Suprapubic skin (tissue), 4 donors: ENCODE data around the gene IGLL5. TPM values are rescaled to one million over a fixed set of nuclear protein-coding genes. Genes with fewer than 3 reads are reported as not detected.

Source experiments
- DNase-seq, 2 donors: peaks; one replicate each; pipeline ENCODE4 v3.0.0-alpha.2; 2019; ENCODE audit warnings: low spot score in 2 of 2
- H3K27ac ChIP-seq: fragments of 200-600 bp; sonication (generic); one replicate; pipeline ENCODE4 v1.5.1; 2019
- H3K27me3 ChIP-seq: fragments of 200-600 bp; sonication (generic); one replicate; pipeline ENCODE4 v1.5.1; 2019
- H3K36me3 ChIP-seq: fragments of 200-600 bp; sonication (generic); one replicate; pipeline ENCODE4 v1.5.1; 2019
- H3K4me1 ChIP-seq: fragments of 200-600 bp; sonication (generic); one replicate; pipeline ENCODE4 v1.5.1; 2019
- H3K4me3 ChIP-seq: fragments of 200-600 bp; sonication (generic); one replicate; pipeline ENCODE4 v1.5.1; 2019; ENCODE audit warnings: mild to moderate bottlenecking
- H3K9me3 ChIP-seq: fragments of 200-600 bp; sonication (generic); one replicate; pipeline ENCODE4 v1.5.1; 2019
- EP300 ChIP-seq: sonication (generic); formaldehyde crosslinking; IDR thresholded peaks from one replicate; pipeline ENCODE4 v1.6.1; 2017; ENCODE audit warnings: antibody characterized with exemption
- POLR2A ChIP-seq, 2 donors: fragments of 450-650 bp; IDR thresholded peaks; one replicate each; pipeline ENCODE4 v1.6.1; 2017; ENCODE audit warnings: antibody characterized with exemption in 2 of 2, mild to moderate bottlenecking in 2 of 2, moderate library complexity in 2 of 2
- POLR2AphosphoS5 ChIP-seq, 3 donors: sonication (generic); formaldehyde crosslinking; IDR thresholded peaks; one replicate each; pipeline ENCODE4 v1.6.1; 2017; ENCODE audit warnings: antibody characterized with exemption in 3 of 3
- WGBS: methylation state at CpG from one replicate; pipeline ENCODE4 v1.1.5; 2018; 5-methylcytosine and 5-hydroxymethylcytosine counted together
- total RNA-seq, 4 donors: library from RNA; depleted of rRNA; stranded (reverse); fragments of >200 nt; gene quantifications; one replicate each; pipeline ENCODE4 v1.1.0, GENCODE V29; 2016
- TF ChIP-seq, protein P1 (sequence below), 2 donors: fragments of 200-600 bp in 1 of 2; fragments of 450-650 bp in 1 of 2; sonication (generic) in 1 of 2; IDR thresholded peaks; one replicate each; pipeline ENCODE4 v1.5.1; 2016 to 2019; ENCODE audit warnings: antibody characterized with exemption in 2 of 2, mild to moderate bottlenecking in 1 of 2, moderate library complexity in 1 of 2

Gene IGLL5
- total RNA-seq, 4 donors from 2014 or later = not detected

DNA sequence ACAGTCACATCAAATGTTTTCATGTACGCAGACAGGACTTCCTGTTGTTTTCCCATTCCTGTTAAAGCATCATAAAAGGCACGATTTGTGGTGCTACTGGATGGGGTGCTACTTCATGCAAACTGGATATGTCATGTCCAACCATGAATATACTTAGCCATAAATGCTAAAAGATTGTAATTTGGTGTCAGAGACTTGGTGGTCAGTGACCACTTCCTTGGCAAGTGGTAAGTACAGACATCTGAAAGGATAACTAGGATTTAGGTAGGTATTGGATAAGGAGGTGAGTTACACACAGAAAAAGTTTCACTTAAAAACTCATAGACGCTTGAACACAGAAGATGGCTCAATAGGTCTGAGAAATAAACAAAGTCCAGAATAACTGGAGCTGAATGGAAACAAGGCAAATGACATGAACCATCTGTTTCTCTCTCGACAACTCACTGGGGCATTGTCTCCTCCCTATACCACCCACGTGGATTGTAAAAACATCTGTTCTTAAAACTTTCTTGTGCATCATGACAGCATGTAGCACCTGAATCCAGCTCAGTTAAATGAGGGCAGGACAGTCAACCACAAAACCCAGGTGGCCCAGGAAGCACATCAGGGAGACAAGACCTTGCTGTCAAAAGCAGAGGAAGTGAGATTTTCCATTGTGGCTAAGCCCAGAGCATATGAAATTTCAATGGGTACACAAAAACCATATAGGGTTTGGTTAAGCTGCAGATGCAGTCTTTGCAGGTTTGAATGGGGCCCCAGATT, 22.1 kb upstream of the IGLL5 start:
- H3K27ac ChIP-seq = no peak overlapping the region
- no peak for TF ChIP-seq POLR2A (IDR thresholded peaks at IDR 0.05)
- TF ChIP-seq POLR2AphosphoS5 (IDR thresholded peaks at IDR 0.05) = no peak
- TF ChIP-seq, protein P1, sequence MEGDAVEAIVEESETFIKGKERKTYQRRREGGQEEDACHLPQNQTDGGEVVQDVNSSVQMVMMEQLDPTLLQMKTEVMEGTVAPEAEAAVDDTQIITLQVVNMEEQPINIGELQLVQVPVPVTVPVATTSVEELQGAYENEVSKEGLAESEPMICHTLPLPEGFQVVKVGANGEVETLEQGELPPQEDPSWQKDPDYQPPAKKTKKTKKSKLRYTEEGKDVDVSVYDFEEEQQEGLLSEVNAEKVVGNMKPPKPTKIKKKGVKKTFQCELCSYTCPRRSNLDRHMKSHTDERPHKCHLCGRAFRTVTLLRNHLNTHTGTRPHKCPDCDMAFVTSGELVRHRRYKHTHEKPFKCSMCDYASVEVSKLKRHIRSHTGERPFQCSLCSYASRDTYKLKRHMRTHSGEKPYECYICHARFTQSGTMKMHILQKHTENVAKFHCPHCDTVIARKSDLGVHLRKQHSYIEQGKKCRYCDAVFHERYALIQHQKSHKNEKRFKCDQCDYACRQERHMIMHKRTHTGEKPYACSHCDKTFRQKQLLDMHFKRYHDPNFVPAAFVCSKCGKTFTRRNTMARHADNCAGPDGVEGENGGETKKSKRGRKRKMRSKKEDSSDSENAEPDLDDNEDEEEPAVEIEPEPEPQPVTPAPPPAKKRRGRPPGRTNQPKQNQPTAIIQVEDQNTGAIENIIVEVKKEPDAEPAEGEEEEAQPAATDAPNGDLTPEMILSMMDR (IDR thresholded peaks at IDR 0.05) = no peak
- no peak for TF ChIP-seq EP300
- no peaks in the 10 kb centered on the region for H3K36me3 ChIP-seq
- peaks cover 7% of the 10 kb centered on the region for H3K4me1 ChIP-seq
- 60% methylated on average over 5 of the region's 5 CpGs for WGBS
- H3K4me3 ChIP-seq = no peak overlapping the region
- DNase-seq = no peak
- H3K9me3 ChIP-seq = no peaks in the 10 kb centered on the region
- no peaks in the 10 kb centered on the region for H3K27me3 ChIP-seq

DNA sequence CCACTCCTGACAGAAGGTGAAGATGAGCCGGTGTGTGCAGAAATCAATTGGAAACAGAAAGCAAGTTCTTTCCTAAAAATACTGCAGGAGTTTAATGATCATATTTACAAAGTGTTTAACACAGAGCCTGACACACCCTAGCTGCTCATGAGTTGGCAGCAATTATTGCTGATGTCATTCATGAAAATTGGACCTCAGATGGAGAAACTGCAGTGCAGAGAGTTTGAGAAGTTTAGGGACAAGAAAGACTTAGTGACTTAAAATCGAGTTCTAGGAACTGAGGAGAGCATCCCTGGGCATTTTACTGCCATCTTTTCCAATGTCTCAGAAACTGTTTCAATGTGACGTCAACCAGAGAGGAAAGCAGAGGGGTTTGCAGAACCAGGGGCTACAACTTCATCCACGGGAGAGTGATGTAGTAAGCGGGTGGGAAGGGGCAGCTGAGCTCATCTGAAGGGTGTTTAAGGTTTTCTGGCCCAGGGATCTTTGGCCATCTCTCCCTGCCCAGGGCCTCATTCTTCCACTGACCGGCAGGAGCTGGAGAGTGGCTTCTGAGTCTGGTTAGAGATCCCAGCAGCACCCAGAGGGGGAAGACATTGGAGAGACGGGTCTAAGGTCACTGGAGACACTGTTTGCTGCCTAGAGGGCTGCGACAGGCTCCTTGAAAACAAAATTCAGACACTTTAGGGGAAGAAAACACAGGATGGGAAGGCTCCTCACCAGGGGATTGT, 21.1 kb upstream of the IGLL5 start:
- TF ChIP-seq EP300 (no peak), POLR2A (IDR thresholded peaks at IDR 0.05) (no peak), POLR2AphosphoS5 (IDR thresholded peaks at IDR 0.05) (no peak)
- TF ChIP-seq, protein P1 (IDR thresholded peaks at IDR 0.05) = no peak
- Histone ChIP-seq H3K27ac (no peak overlapping the region), H3K9me3 (no peaks in the 10 kb centered on the region), H3K27me3 (peaks cover 2% of the 10 kb centered on the region), H3K36me3 (no peaks in the 10 kb centered on the region), H3K4me1 (peaks cover 7% of the 10 kb centered on the region), H3K4me3 (no peak overlapping the region)
- no peak for DNase-seq
- WGBS = 54% methylated on average over 8 of the region's 8 CpGs

DNA sequence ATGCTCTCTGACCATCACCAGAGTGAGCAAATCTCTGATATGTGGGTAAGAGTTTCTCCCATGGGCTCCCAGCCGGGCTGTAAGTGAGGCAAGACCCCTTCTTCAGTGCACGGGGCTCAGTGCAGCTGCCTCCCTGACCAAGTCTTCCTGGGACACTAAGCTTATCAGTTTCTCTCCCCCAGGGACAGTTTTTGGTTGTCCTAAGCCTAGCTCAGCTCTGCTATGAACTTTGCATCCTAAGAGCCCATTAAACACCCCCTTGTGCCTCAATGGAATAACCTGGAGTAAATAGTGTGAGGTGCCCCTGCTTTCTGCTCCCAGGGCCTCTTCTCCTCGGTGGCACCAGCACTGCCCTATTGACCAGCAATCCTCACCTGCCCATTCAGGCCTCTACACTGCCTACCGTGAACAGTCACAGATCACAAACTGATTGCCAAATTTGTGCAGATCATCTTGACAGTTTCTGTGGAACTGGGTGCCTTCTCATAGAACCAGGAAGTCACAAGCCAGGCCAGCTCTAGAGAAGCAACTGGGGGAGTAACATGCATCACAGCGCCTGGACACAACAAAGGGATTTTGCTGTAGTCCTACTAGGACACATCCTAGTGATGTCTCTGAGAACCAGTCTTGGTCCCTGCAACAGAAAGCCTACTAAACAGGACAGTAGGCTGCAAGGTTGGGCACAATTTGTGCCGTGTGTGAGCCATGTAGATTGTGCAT, 19.5 kb upstream of the IGLL5 start:
- DNase-seq = no peak
- TF ChIP-seq, protein P1 (IDR thresholded peaks at IDR 0.05) = no peak
- TF ChIP-seq EP300 = no peak
- TF ChIP-seq POLR2A (IDR thresholded peaks at IDR 0.05) = no peak
- no peak for TF ChIP-seq POLR2AphosphoS5 (IDR thresholded peaks at IDR 0.05)
- no peak overlapping the region for H3K27ac ChIP-seq
- H3K4me1 ChIP-seq = peaks cover 7% of the 10 kb centered on the region
- 88% methylated on average over 5 of the region's 6 CpGs for WGBS
- H3K4me3 ChIP-seq = no peak overlapping the region
- no peaks in the 10 kb centered on the region for H3K9me3 ChIP-seq
- H3K36me3 ChIP-seq = no peaks in the 10 kb centered on the region
- peaks cover 9% of the 10 kb centered on the region for H3K27me3 ChIP-seq

DNA sequence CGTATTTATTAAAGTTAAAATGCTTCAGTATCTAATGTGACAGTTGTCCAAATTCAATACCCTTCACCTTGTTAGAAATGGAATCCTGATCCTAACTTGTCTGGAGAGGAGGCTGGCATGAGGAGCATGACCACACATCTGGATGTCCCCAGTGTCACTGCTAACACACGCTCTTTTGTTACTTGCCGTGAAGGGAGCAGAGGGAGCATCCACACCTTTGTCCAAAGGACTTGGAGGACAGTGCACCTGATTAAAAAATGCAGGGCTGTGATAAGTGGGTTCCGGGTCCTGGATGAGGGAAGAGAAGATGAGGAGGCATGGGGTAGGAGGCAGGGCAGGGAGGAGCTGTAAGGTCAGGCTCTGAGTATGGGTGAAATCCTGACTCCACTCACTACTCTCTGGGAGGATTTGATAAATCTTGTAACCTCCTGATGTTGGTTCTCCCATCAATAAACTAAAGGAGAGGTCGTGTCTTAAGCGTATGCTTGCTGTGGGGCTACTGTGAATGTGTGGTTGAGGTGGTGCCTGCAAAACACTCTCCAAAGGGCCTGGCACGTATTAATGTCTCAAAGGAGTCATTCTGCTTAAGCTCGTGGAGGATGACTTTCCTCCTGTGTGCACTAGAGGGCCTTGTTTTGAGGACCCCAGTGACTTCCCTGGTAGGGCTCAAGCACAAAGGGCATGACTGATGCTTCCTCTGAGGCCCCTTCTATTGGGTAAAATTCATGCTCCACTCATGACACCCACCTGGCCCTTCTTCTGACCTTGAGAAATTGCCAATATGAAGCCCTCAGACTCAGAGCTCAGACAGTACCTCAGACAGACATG, 16.8 kb upstream of the IGLL5 start:
- DNase-seq = no peak
- H3K4me1 ChIP-seq = peaks cover 7% of the 10 kb centered on the region
- WGBS = 60% methylated on average over 8 of the region's 8 CpGs
- TF ChIP-seq, protein P1 (IDR thresholded peaks at IDR 0.05) = no peak
- TF ChIP-seq POLR2AphosphoS5 (IDR thresholded peaks at IDR 0.05) (no peak), POLR2A (IDR thresholded peaks at IDR 0.05) (no peak), EP300 (no peak)
- H3K9me3 ChIP-seq = peaks cover 7% of the 10 kb centered on the region
- H3K36me3 ChIP-seq = no peaks in the 10 kb centered on the region
- H3K27me3 ChIP-seq = peaks cover 9% of the 10 kb centered on the region
- H3K27ac ChIP-seq = no peak overlapping the region
- no peak overlapping the region for H3K4me3 ChIP-seq
